ENCODE data around the gene SEMA5A. TPM values are rescaled to one million over a fixed set of nuclear protein-coding genes. Genes with fewer than 3 reads are reported as not detected.

Gene SEMA5A
- total RNA-seq, 3 donors from 2014 or later: 20.3 to 43.8 (median 33.6) TPM

- intact Hi-C loops (cut with DNase I, micrococcal nuclease): no loop called here
- no peak overlapping the region for H3K4me3 ChIP-seq
- ATAC-seq: peak; percentile 69
- no peak for TF ChIP-seq CTCF (IDR thresholded peaks at IDR 0.05)
- no peaks in the 10 kb centered on the region for H3K9me3 ChIP-seq
- H3K4me1 ChIP-seq (ENCODE audit: low read depth): peaks cover 8% of the 10 kb centered on the region
- DNase-seq: no peak
- no peaks in the 10 kb centered on the region for H3K36me3 ChIP-seq (ENCODE audit: low read depth)
Measured at GRCh38 chr5:9523090-9523823, 22.6 kb downstream of the SEMA5A start.

DNA sequence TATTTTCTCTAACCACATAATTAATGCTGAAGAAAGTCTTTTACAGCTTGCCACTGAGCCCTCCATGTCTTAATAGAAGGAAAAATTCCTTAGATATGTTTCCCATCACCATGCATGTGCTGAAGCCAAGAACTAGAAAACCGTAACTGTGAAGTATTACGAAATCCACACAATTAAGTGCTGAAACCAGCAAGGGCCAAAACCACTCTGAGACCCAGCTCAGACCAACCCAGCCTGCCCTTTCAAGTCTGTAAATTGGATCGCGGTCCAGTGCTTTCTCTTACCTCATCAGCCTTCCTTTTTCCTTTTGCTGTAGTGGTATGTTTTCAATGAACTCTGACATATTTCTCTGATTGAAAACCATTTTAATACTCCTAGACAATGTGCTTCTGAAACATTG lies 26.3 kb downstream of the SEMA5A start:
- H3K9me3 ChIP-seq: no peaks in the 10 kb centered on the region
- ATAC-seq (no peak), DNase-seq (no peak)
- no peak for TF ChIP-seq CTCF (IDR thresholded peaks at IDR 0.05)
- H3K4me3 ChIP-seq: no peak overlapping the region
- no peaks in the 10 kb centered on the region for H3K4me1 ChIP-seq (ENCODE audit: low read depth)
- H3K36me3 ChIP-seq (ENCODE audit: low read depth): no peaks in the 10 kb centered on the region
- intact Hi-C loops (cut with DNase I, micrococcal nuclease): no loop called here

- ATAC-seq (peak; percentile 21), DNase-seq (peak in 2 of 3 donors; percentile 23 to 33)
- no peak for TF ChIP-seq CTCF (IDR thresholded peaks at IDR 0.05)
- H3K9me3 ChIP-seq: no peaks in the 10 kb centered on the region
- intact Hi-C loops (cut with DNase I, micrococcal nuclease): no loop called here
- no peaks in the 10 kb centered on the region for H3K4me1 ChIP-seq (ENCODE audit: low read depth)
- no peak overlapping the region for H3K4me3 ChIP-seq
- no peaks in the 10 kb centered on the region for H3K36me3 ChIP-seq (ENCODE audit: low read depth)
Measured at GRCh38 chr5:9516591-9516990, 29.3 kb downstream of the SEMA5A start.

GRCh38 chr5:9515436-9515835 lies 30.4 kb downstream of the SEMA5A start:
- intact Hi-C loops (cut with DNase I, micrococcal nuclease): no loop called here

DNA sequence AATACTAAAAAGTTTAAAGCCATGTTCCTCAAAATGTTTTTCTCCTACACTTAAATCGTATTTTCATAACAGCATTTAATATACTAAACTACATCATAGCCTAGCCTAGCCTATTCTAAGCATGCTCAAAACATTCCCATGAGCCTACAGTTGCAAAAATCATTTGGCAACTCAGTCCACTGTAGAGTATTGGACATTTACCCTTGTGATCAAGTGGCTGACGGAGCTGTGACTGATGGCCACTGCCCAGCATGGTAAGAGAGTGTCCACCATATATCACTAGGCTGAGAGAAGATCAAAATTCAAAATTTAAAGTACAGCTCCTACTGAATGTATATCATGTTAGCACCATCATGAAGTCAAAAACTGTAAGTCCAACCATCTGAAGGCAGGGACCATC lies 30.9 kb downstream of the SEMA5A start:
- ATAC-seq (no peak), DNase-seq (no peak)
- Histone ChIP-seq H3K4me3 (no peak overlapping the region), H3K4me1 (ENCODE audit: low read depth) (no peaks in the 10 kb centered on the region), H3K36me3 (ENCODE audit: low read depth) (no peaks in the 10 kb centered on the region), H3K9me3 (no peaks in the 10 kb centered on the region)
- intact Hi-C loops (cut with DNase I, micrococcal nuclease): no loop called here
- TF ChIP-seq CTCF (IDR thresholded peaks at IDR 0.05): no peak

More at GRCh38 chr5:9515436-9515835, 30.4 kb downstream of the SEMA5A start:
- TF ChIP-seq CTCF (IDR thresholded peaks at IDR 0.05): no peak
- H3K9me3 ChIP-seq: no peaks in the 10 kb centered on the region
- no peaks in the 10 kb centered on the region for H3K4me1 ChIP-seq (ENCODE audit: low read depth)
- no peak for ATAC-seq
- no peak for DNase-seq
- H3K4me3 ChIP-seq: no peak overlapping the region
- no peaks in the 10 kb centered on the region for H3K36me3 ChIP-seq (ENCODE audit: low read depth)
